Jurkat, Clone E6-1 (cell line): ENCODE results near the gene EEIG1.
A peak's percentile ranks its signal among the peaks of the same experiment; 100 is the strongest.

ENCODE experiments used
- DNase-seq: peaks from one replicate; pipeline ENCODE4 v3.0.0-alpha.2; 2011; ENCODE audit warnings: low read depth, low spot score
- H3K4me3 ChIP-seq: 2 replicates; pipeline ENCODE4 v1.5.1; 2011; ENCODE audit warnings: mild to moderate bottlenecking, low read length, control low read depth, moderate library complexity

Gene EEIG1

GRCh38 chr9:127963359-127964064, 17.3 kb downstream of the EEIG1 start:
- no peak for DNase-seq
- no peak overlapping the region for H3K4me3 ChIP-seq

GRCh38 chr9:127963041-127963358, 17.8 kb downstream of the EEIG1 start:
- no peak for DNase-seq
- H3K4me3 ChIP-seq, result no peak overlapping the region

- DNase-seq, result no peak
Observed at GRCh38 chr9:127962278-127962677, 18.5 kb downstream of the EEIG1 start.

GRCh38 chr9:127961613-127962155, 19.1 kb downstream of the EEIG1 start:
- H3K4me3 ChIP-seq, result no peak overlapping the region
- no peak for DNase-seq

More at GRCh38 chr9:127962278-127962677, 18.5 kb downstream of the EEIG1 start:
- no peak overlapping the region for H3K4me3 ChIP-seq

- no peak for DNase-seq
Observed at GRCh38 chr9:127961155-127961490, 19.7 kb downstream of the EEIG1 start.

GRCh38 chr9:127960410-127961154, 20.2 kb downstream of the EEIG1 start:
- DNase-seq, result no peak
- H3K4me3 ChIP-seq, result no peak overlapping the region

More at GRCh38 chr9:127961155-127961490, 19.7 kb downstream of the EEIG1 start:
- H3K4me3 ChIP-seq, result no peak overlapping the region

- H3K4me3 ChIP-seq, result no peak overlapping the region
- DNase-seq, result no peak
Observed at GRCh38 chr9:127959841-127960409, 20.9 kb downstream of the EEIG1 start.

- no peak for DNase-seq
- H3K4me3 ChIP-seq, result no peak overlapping the region
Observed at GRCh38 chr9:127959398-127959797, 21.4 kb downstream of the EEIG1 start.

GRCh38 chr9:127958728-127959127, 22.1 kb downstream of the EEIG1 start:
- H3K4me3 ChIP-seq, result no peak overlapping the region
- no peak for DNase-seq

- H3K4me3 ChIP-seq, result no peak overlapping the region
- peak; percentile 78 for DNase-seq
Observed at GRCh38 chr9:127955294-127956015, 25.3 kb downstream of the EEIG1 start.

- no peak overlapping the region for H3K4me3 ChIP-seq
- no peak for DNase-seq
Observed at GRCh38 chr9:127954831-127955293, 25.9 kb downstream of the EEIG1 start.

GRCh38 chr9:127953768-127954505, 26.9 kb downstream of the EEIG1 start:
- H3K4me3 ChIP-seq, result no peak overlapping the region
- DNase-seq, result no peak

- no peak overlapping the region for H3K4me3 ChIP-seq
- DNase-seq, result no peak
Observed at GRCh38 chr9:127953154-127953553, 27.6 kb downstream of the EEIG1 start.

GRCh38 chr9:127950513-127951289, 30.1 kb downstream of the EEIG1 start:
- no peak overlapping the region for H3K4me3 ChIP-seq
- DNase-seq, result no peak

GRCh38 chr9:127949827-127950512, 30.8 kb downstream of the EEIG1 start:
- no peak overlapping the region for H3K4me3 ChIP-seq
- DNase-seq, result no peak

- no peak overlapping the region for H3K4me3 ChIP-seq
- DNase-seq, result no peak
Observed at GRCh38 chr9:127947841-127948710, 32.7 kb downstream of the EEIG1 start.

- no peak for DNase-seq
- H3K4me3 ChIP-seq, result no peak overlapping the region
Observed at GRCh38 chr9:127946728-127947127, 34.1 kb downstream of the EEIG1 start.
